Dermis blood vessel endothelial cell (primary cell): Measurements from ENCODE around the gene OGDHL. TPM values are rescaled to one million over a fixed set of nuclear protein-coding genes. Genes with fewer than 3 reads are reported as not detected.

Source experiments
- DNase-seq: peaks from one replicate; pipeline ENCODE4 v3.0.0; 2010
- total RNA-seq: library from RNA; depleted of rRNA; stranded (reverse); fragments of >200 nt; gene quantifications from 2 replicates; pipeline ENCODE4 v1.2.3, GENCODE V29; 2014

Gene OGDHL
- total RNA-seq, 1 donor from 2014 or later: 0.85 TPM

- no peak for DNase-seq
Measured at GRCh38 chr10:49688920-49689319, 73.2 kb downstream of the OGDHL start.

- no peak for DNase-seq
Measured at GRCh38 chr10:49688261-49688846, 73.8 kb downstream of the OGDHL start.

GRCh38 chr10:49686651-49687050 is 75.5 kb downstream of the OGDHL start:
- no peak for DNase-seq

Other genes starting within 250 kb of the OGDHL start
- 14.5 and 16.0 TPM in 2 replicates for gene ERCC6, start 223.2 kb downstream of the OGDHL start, total RNA-seq
- gene SLC18A3, start 152.0 kb downstream of the OGDHL start, total RNA-seq: not detected in 2 replicates
- not detected in 2 replicates for gene CHAT, start 148.3 kb downstream of the OGDHL start, total RNA-seq
- not detected in 2 replicates for gene C10orf53, start 82.7 kb downstream of the OGDHL start, total RNA-seq
- gene PARG, start 179.7 kb upstream of the OGDHL start, total RNA-seq: 29.8 and 31.1 TPM in 2 replicates
- 12.4 and 15.3 TPM in 2 replicates for gene TIMM23B, start 179.7 kb upstream of the OGDHL start, total RNA-seq
- 2.1 and 3.6 TPM in 2 replicates for gene AGAP6, start 226.1 kb upstream of the OGDHL start, total RNA-seq